NCI-H1105 treated with DMSO at 0.1 percent for 48 hours (cell line): Measurements from ENCODE around the gene PIP5K1A.

ENCODE experiments used
- DNase-seq: peaks from one replicate; lab custom pipeline; 2025; lab: John Stamatoyannopoulos, UW

The PIP5K1A gene

DNA sequence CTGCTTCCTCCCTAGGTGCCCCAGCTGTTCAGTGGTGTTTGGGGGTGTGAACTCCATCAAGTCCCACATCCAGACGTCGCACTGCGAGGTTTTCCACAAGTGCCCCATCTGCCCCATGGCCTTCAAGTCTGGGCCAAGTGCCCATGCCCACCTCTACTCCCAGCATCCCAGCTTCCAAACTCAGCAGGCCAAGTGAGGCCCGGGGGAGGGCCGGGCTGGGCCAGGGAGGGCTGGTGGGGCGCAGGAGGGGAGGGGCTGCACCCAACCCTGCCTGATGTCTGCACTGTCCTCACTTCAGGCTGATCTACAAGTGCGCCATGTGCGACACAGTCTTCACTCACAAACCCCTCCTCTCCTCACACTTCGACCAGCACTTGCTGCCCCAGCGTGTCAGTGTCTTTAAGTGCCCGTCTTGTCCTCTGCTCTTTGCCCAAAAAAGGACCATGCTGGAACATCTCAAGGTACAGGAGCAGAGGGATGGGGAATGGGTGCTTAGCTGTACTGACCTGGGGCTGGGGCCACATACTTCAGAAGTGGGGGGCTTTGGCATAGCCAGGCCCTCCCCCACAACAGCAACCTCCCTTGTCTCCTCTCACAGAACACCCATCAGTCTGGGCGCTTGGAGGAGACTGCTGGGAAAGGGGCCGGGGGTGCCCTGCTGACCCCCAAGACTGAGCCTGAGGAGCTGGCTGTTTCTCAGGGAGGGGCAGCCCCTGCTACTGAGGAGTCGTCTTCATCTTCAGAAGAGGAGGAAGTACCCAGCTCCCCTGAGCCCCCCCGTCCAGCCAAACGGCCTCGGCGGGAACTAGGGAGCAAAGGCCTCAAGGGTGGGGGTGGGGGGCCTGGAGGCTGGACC lies 91.0 kb downstream of the PIP5K1A start:
- DNase-seq, result no peak

DNA sequence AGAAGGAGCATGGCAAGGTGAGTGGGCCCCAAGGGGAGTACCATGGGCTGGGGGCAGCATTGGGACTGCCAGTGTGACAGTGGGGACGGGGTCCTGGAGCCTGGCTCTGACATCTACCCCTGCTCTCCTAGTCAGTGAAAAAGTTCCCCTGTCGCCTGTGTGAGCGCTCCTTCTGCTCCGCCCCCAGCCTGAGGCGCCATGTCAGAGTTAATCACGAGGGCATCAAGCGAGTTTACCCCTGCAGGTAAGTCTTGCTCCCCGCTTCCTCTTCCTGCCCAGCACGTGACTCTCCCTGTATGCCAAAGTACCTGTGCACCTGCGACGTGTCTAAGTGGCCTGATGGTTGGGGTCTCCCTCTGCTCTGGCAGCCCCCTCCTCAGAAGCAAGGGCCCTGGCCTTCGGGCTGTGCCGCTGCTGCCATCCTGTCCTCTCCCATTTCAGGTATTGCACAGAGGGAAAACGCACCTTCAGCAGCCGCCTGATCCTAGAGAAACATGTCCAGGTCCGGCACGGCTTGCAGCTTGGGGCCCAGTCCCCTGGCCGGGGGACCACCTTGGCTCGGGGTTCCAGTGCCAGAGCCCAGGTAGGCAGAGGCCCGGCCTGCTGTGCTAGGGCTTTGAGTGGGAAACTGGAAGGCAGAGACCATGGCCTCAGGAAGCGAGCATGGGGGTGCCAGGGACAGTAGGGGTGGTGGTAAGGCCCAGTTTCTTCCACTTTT lies 91.8 kb downstream of the PIP5K1A start:
- no peak for DNase-seq

DNA sequence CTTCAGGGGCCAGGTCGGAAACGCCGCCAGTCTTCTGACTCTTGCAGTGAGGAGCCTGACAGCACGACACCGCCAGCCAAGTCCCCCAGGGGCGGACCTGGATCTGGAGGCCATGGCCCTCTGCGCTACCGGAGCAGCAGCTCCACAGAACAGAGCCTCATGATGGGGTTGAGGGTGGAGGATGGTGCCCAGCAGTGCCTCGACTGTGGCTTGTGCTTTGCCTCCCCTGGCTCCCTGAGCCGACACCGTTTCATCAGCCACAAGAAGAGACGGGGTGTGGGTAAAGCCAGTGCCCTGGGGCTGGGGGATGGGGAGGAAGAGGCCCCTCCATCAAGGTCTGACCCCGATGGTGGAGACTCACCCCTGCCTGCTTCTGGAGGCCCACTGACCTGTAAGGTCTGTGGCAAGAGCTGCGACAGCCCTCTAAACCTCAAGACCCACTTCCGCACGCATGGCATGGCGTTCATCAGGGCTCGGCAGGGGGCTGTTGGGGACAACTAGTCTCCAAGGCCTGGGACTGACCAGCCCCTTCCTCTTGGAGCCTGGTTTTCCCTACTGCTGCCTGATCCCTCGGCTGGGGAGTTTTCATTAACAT lies 92.5 kb downstream of the PIP5K1A start:
- DNase-seq, result no peak

DNA sequence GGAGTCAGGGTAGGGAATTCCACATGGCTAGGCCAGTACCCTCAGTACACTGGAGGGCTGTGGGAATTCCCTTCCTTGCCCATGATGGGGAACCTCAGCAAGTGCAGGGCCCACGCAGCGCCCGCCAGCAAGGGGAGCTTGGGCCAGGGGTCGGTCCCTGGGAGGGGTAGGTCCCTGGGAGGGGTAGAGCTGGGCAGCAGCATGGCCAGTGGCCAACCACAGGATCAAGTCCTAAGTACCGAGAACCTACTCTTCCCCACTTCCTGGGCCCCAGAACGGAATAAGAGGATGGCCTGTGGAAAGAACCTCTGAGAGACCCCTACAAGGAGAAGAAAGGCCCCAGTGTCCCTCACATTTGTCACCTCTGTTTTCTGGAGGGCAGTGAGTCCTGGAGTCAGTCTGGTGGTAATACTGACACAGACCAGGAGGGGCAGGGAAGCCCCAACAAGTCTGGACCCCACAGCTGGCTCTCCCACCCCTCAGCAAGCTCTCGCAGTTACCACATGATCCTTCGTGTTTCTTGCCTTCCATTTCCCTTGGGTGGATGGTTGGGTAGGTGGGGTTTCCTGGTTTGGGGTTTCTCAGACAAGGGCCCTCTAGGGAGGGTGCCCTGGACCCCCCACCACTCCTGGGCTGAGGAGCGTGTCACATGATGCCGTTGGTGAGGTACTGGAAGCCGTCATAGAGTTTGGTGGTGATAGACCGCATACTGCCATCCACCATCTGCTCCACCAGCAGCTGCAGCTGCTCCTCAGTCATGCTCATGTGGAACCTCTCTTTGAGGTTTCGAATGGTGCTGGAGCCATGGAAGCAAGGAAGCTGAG lies 94.1 kb downstream of the PIP5K1A start:
- DNase-seq, result no peak

DNA sequence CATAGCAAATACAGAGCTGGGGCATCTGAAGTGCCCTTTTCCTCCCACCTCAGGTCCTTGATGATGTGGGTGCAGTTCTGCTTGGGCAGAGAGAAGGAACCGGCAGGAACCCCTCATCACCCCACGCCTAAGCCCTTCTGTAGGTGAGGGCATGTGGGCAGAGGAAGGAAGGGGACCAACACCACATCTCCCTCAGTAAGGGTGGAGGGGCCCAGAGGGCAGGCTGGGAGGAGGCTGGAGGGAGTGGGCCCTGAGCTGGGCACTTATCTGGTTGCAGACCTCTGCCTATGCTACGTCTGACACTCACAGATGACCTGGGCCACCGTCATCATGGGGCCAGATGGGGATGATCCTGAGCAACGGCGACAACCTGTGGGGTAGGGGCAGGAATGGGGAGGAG lies 94.7 kb downstream of the PIP5K1A start:
- DNase-seq, result no peak

DNA sequence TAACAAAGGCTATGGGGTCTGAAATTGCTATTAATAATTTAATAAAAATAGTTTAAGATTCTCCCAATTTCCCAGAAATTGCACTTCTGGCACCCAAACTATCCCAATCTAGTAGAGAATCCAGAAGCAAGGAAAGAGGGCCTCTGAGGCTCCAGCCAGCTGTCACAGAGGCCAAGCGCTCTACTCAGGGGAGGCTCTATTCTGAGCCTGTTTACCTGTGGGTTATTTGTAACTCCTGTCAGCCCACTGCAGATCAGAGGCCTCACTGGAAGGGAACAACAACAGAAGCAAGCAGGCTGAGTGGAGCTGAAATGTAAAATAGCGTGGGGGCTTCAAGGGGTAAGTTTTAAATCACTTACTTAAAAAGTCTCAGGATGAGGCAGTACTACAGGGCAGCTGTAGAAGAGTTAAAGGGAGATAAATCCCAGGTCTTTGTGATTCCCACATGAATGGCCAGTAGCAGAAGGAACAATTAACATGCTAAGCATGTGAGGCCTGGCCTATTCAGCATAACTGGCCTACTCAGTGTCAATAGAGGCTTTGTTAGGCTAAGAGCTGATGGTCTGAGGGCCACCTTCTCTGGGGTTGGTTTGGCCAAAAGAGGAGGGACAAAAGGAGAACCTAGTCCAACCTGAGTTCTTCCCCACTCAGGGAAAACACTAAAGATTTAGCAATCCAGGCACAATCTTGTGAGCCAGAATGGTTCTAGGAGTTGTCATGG lies 96.5 kb downstream of the PIP5K1A start:
- no peak for DNase-seq
